ENCODE measurements around the gene HNRNPD. TPM values are rescaled to one million over a fixed set of nuclear protein-coding genes. Genes with fewer than 3 reads are reported as not detected.

HNRNPD gene
- polyA plus RNA-seq, 1 donor, result 698 TPM

Other genes with a start within 250 kb of the HNRNPD start
- gene HNRNPDL, start 56.5 kb upstream of the HNRNPD start, polyA plus RNA-seq (ENCODE audit: insufficient read length), result 674 TPM
- 69.0 TPM for gene ENOPH1, start 56.6 kb upstream of the HNRNPD start, polyA plus RNA-seq (ENCODE audit: insufficient read length)
- 34.5 TPM for gene TMEM150C, start 188.0 kb upstream of the HNRNPD start, polyA plus RNA-seq (ENCODE audit: insufficient read length)

Measured in left kidney (tissue), 1 donor.